Neuron (in vitro differentiated cells): Measurements from ENCODE around the gene CRMP1.
"Not testable (repeated sequence)": the region's sequence is repeated elsewhere in the genome, so short reads cannot be mapped to it uniquely, and the experiment has no call there.

Source experiments
- H2AFZ ChIP-seq: one replicate; pipeline ENCODE4 v1.6.1; 2013; ENCODE audit warnings: low read depth, mild to moderate bottlenecking, inconsistent platforms, low read length, moderate library complexity
- H3K27me3 ChIP-seq: one replicate; pipeline ENCODE4 v1.6.1; 2013; ENCODE audit warnings: low read length; ENCODE audit not compliant: insufficient read depth
- H3K36me3 ChIP-seq: one replicate; pipeline ENCODE4 v1.6.1; 2013; ENCODE audit warnings: low read length; ENCODE audit not compliant: insufficient read depth
- H3K4me1 ChIP-seq: one replicate; pipeline ENCODE4 v1.6.1; 2013; ENCODE audit warnings: low read length; ENCODE audit not compliant: insufficient read depth
- H3K4me3 ChIP-seq: 2 replicates; pipeline ENCODE4 v1.5.1; 2013; ENCODE audit warnings: mild to moderate bottlenecking, low read length, moderate library complexity
- H3K9me3 ChIP-seq: one replicate; pipeline ENCODE4 v1.6.1; 2013; ENCODE audit warnings: low read length

The CRMP1 gene

DNA sequence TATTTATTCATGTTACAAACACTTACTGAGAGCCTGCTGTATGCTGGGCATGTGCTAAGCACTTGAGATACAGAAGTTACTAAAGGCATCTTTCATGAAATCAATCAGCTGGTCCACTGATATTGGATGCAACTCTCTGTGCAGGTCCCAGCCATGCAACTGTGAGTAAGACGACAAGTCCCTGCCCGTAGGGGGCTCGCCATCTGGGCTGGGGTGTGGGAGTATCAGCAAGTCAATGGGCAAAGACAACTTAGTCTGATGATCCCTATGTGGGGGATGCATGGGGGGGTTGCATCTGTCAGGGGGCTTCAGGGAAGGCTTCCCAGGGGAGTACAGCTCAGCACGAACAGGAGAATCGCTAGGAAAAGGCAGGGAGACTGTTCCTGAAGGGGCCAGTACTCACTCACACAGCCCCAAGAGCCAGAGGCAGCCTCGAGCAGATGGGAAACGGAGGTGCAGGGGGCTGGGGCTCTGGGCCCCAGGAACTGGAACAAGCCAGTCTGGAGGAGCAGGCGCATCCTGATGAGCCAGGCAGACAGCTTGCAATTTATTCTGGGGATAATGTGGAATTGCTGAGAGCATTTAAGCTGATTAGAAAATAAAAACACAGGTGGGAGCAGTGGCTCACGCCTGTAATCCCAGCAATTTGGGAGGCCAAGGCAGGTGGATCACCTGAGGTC, 40.2 kb downstream of the CRMP1 start:
- Histone ChIP-seq H3K4me1 (peaks cover 5% of the 10 kb centered on the region), H2AFZ (no peak overlapping the region), H3K4me3 (no peak overlapping the region), H3K36me3 (peaks cover 90% of the 10 kb centered on the region), H3K27me3 (no peaks in the 10 kb centered on the region), H3K9me3 (no peaks in the 10 kb centered on the region)

DNA sequence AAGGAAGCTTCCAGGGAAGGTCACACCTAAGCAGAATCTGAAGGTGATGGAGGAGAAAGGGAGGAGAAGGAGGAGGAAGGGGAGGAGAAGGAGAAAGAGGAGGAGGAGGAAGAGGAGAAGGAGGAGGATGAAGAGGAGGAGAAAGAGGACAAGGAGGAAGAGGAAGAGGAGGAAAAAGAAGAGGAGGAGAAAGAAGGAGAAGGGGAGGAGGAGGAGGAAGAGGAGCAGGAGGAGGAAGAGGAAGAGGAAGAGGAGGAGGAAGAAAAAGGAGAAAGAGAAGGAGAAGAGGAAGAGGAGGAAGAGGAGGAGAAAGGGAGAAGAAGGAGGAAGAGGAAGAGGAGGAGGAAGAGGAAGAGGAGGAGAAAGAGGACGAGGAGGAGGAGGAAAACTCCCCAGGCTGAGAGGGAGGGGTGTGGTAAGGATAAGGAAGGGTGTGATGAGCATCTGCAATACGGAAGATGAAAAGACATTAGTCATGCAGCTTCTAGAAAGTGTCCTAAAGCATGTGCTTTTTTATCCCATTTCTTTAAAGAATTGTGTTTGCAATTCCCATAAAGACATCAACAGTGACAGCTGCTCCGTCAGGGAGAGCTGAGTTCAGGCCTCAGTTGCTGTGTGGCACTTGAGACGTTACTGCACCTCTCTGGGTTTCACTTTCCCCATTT, 41.1 kb downstream of the CRMP1 start:
- H3K4me1 ChIP-seq: peaks cover 5% of the 10 kb centered on the region
- H3K9me3 ChIP-seq: no peaks in the 10 kb centered on the region
- H2AFZ ChIP-seq: no peak overlapping the region
- no peaks in the 10 kb centered on the region for H3K27me3 ChIP-seq
- no peak overlapping the region for H3K4me3 ChIP-seq
- H3K36me3 ChIP-seq: peaks cover 91% of the 10 kb centered on the region

DNA sequence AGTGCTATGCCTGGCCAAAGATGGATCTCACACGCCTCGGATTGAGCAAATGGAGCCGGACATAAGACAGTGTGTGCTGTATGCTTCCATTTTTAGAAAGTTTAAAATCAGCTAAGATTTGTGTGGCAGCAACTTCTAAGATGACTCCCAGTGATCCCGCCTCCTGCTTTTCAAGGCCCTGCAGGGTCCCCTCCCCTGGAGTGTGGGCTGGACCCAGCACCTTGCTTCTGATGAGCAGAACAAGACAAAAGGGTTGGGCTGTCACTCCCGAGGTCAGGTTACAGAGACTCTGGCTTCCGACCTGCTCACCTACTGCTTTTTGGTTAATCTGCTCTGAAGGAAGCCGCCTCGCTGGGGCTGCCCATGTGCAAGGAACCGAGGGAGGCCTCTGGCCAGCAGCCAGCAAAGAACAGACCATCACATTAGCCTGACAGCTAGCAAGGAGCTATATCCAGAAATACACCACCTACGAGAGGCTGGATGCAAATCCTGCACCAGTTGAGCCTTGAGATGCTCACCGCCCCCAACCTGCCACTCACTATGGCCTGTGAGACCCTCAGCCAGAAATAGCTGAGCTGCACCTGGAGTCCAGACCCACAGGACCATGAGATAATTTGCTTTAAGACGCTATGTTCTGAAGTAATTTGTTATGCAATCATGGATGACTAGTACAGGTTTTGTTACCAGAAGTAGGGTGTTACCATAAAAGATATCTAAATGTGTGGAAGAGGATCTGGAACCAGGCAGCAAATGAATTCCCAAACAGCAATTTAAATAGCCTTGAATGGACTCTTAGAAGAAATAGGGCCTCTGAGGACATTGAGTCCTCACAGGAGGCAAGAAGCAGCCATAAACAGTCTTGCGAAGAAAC, 47.6 kb downstream of the CRMP1 start:
- no peak overlapping the region for H3K4me3 ChIP-seq
- H2AFZ ChIP-seq: no peak overlapping the region
- peaks cover 90% of the 10 kb centered on the region for H3K36me3 ChIP-seq
- no peaks in the 10 kb centered on the region for H3K4me1 ChIP-seq
- no peaks in the 10 kb centered on the region for H3K9me3 ChIP-seq
- H3K27me3 ChIP-seq: no peaks in the 10 kb centered on the region

DNA sequence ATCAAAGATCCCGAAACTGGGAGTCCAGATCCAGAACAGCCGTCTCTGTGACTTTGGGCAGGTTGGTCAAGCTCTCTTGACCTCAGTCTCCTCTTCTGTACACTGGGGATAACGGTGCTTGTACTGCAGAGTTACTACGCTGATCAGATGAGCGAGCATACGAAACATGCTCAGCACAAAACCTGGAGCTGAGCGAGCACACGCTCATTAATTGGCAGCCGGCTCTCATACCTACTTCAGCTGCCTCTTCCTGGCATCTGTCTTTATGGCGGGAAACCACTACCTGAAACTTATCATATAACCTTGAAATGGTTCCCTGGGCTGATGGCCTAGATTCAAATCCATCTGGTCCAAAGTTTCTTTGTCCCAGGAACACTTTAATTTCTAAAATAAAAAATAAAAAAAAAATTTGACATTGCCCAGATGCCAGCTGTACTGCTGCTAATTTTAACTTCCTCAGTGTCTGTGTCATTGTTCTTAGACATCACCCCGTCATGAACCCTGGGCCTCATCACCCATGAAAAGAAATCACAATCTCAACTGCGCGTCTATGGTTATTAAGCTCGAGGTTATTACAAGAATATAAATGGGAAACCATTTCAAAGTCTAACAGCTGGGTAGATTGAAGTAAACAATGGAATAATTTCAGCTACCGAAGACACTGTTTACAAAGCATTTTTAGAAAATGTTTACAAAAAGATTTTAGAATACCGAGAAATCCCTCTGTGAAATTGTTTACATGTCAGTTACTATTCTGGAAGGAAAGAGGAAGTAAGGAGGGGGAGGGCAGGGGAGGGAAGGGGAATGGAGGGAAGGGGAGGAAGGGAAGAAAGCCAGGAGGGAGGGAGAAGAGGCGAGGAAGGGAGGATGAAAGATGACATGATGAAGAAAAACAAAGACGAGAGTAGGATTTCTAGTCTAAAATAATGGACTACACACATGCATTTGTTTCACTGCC, 49.0 kb downstream of the CRMP1 start:
- no peak overlapping the region for H2AFZ ChIP-seq
- no peaks in the 10 kb centered on the region for H3K9me3 ChIP-seq
- no peaks in the 10 kb centered on the region for H3K4me1 ChIP-seq
- H3K27me3 ChIP-seq: no peaks in the 10 kb centered on the region
- peaks cover 89% of the 10 kb centered on the region for H3K36me3 ChIP-seq
- H3K4me3 ChIP-seq: no peak overlapping the region

DNA sequence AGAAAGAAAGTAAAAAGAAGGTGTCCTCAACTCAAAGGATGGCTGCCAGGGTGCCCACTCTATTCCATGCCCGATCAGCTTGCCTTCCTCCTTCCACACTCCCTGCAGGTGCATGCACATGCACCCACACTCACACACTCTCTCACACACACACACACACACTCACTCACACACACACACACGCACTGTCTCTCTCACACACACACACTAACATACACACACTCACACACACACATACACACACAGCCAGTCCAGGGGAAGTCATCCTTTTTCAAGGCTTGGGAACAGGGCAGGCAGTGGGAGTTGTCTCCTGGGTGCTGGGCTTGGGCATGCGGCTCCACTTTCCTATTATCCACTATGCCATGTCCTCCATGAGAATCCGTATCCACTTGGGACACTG, 50.4 kb downstream of the CRMP1 start:
- no peak overlapping the region for H3K4me3 ChIP-seq
- H2AFZ ChIP-seq: no peak overlapping the region
- H3K36me3 ChIP-seq: peaks cover 88% of the 10 kb centered on the region
- H3K27me3 ChIP-seq: no peaks in the 10 kb centered on the region
- no peaks in the 10 kb centered on the region for H3K9me3 ChIP-seq
- H3K4me1 ChIP-seq: no peaks in the 10 kb centered on the region

DNA sequence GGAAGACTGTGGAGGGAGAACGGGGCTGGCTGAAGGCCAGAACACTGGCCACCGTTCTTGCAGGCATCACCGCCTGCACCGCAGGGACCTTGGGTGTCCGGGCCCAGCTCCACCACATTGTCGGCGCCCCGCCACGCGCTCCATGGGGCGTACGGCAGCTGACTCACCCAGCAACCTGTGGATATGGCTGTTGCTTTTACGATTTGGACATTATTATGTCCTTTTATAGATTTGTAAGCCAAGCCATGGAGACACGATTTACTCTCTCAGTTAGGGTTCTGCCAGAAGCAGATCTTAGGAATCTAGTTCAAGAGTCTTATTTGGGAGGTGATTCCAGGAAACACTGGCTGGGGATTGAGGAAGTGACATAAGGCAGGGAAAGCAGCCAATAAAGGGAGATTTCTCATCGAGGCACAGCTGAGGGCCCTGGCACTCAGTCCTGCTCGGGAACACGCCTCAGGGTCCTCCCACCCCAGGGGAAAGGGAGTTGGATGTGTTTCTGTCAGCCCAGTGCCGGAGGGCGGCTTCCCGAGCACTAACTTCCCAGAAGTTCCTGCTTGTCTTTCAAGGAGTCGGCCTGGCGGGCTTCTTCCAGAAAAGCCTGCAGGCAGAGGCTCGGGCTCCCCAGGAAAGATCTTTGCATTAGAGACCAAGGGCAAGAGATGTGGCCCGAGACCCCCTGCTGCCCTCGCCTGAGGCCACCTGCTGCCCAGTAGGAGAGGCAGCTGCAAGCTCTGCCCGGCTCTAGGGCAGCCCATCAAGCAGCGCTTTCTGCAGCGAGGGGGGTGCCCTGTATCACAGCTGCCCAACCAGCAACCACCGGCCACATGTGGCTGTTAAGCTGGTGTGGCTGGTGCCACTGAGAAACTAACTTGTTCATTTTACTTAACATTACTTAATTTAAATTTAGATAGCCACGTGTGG, 52.9 kb downstream of the CRMP1 start:
- H3K9me3 ChIP-seq: no peaks in the 10 kb centered on the region
- H3K4me1 ChIP-seq: no peaks in the 10 kb centered on the region
- no peak overlapping the region for H2AFZ ChIP-seq
- peaks cover 90% of the 10 kb centered on the region for H3K36me3 ChIP-seq
- no peaks in the 10 kb centered on the region for H3K27me3 ChIP-seq
- no peak overlapping the region for H3K4me3 ChIP-seq

DNA sequence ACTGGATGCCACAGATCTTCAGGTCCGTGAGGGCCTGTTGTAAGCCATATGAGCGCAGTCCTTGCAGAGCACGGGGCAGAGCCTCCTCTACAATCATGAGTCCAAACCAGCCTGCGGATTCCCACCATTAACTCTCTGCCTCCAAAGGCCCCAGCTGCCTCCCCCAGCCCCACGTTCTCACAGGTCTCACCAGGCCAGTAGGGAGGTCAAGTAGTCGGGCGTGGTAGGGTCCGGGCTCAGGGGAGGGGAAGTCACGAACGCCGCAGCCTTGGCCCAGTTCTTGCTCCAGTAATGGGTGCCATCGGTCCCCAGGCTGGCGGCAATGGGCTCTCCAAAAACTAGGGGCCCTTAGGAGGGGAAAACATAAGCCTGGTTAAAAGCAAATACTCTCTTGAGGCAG, 53.6 kb downstream of the CRMP1 start:
- peaks cover 90% of the 10 kb centered on the region for H3K36me3 ChIP-seq
- no peaks in the 10 kb centered on the region for H3K9me3 ChIP-seq
- no peaks in the 10 kb centered on the region for H3K27me3 ChIP-seq
- no peak overlapping the region for H2AFZ ChIP-seq
- no peak overlapping the region for H3K4me3 ChIP-seq
- H3K4me1 ChIP-seq: no peaks in the 10 kb centered on the region

DNA sequence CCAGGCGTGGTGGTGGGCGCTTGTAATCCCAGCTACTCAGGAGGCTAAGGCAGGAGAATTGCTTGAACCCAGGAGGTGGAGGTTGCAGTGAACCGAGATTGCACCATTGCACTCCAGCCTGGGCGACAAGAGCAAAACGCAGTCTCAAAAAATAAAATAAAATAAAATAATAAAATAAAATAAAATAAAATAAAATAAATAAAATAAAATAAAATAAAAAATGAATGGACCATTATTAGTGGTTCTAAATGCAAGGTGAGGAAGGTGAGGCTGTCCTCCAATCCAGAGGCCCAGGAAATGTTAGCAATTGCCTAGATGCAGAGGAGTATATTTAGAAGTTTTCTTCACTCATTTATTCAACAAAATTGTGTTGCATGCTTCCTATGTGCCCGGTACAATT, 55.4 kb downstream of the CRMP1 start:
- H3K9me3 ChIP-seq, H2AFZ ChIP-seq, H3K4me3 ChIP-seq, H3K27me3 ChIP-seq, H3K4me1 ChIP-seq: not testable (repeated sequence)
- peaks cover 86% of the 10 kb centered on the region for H3K36me3 ChIP-seq

DNA sequence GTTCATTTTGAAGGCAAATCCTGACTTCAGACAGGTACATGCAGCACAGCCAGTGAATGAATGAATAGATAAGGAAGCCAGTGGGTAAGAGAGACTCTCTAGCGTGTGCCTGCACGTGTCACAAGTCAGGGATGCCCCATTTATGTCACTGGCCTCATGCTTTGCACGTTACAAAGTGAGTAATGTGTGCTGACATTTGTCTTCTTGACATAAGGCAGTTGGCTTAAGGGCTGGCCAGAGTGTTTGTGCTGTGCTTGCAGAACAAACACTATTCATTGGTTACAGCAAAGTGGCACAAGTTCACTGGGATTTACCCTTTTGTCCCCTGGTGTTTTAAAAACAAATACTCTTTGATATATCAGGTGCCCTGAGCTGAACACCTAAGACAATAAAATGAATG, 55.9 kb downstream of the CRMP1 start:
- Histone ChIP-seq H2AFZ (no peak overlapping the region), H3K27me3 (no peaks in the 10 kb centered on the region), H3K9me3 (no peaks in the 10 kb centered on the region), H3K4me1 (no peaks in the 10 kb centered on the region), H3K4me3 (no peak overlapping the region), H3K36me3 (peaks cover 86% of the 10 kb centered on the region)

DNA sequence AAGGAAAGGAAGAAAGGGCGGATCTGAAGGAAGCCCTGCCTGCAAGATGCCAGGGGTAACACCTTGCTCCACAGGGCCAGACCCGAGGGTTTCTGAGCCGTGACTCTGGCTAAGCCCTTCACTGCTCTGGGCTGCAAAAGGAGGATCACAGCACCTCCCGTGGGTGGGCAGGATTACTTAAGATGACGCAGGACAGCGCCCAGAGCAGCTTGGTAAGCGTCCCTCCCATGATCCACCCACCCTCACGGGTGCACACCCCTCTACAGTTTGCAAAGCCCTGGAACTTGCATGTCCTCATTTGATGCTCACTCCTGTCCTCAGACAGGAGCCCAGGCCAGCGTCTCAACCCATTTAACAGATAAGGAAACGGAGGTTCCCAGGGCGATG, 64.9 kb downstream of the CRMP1 start:
- H2AFZ ChIP-seq: no peak overlapping the region
- peaks cover 90% of the 10 kb centered on the region for H3K36me3 ChIP-seq
- H3K4me3 ChIP-seq: no peak overlapping the region
- H3K9me3 ChIP-seq: no peaks in the 10 kb centered on the region
- H3K4me1 ChIP-seq: no peaks in the 10 kb centered on the region
- no peaks in the 10 kb centered on the region for H3K27me3 ChIP-seq

DNA sequence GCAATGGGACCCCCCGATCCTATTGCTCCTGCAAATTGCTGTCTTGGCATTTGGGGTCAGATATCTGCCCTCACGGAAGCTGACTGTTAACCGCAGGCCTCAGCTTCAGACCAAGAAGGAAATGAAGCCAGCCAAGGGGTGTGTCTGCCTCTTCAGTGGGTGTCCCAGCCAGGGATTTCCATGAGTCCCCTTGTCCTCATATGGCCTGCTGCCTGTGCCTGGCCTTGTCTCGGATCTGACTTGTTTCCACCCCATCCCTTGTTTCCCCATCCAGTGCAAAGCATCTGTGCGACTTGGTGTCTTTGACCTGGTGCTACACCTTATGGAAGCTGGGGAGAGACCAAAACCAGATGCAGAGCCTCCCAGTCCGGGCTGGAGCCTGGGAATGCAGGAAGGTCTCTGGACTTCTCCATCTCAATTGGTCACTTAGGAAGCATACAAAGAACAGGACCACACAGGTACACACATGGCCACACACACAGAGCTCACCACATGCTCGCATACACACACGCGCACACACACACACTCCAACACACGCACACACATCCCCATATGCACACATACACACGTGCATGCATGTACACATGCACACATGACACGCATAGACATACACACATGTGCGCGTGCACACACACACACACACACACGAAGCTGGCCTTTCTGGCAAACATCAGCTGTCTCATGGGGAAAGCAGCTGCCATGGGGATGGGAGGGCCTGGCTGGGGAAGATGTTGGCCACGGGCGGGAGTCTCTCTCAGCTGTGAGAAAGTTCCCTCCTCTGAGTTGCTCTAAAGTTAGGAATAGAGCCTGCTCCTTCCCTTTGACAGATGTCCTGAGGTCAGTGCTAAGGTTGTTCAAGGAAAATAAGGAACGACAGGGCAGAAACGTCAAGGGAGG, 65.5 kb downstream of the CRMP1 start:
- no peaks in the 10 kb centered on the region for H3K27me3 ChIP-seq
- H2AFZ ChIP-seq: no peak overlapping the region
- peaks cover 89% of the 10 kb centered on the region for H3K36me3 ChIP-seq
- no peak overlapping the region for H3K4me3 ChIP-seq
- no peaks in the 10 kb centered on the region for H3K9me3 ChIP-seq
- no peaks in the 10 kb centered on the region for H3K4me1 ChIP-seq
